CD14-positive monocyte (primary cell): ENCODE results near the gene WBP2NL. TPM values are rescaled to one million over a fixed set of nuclear protein-coding genes. Genes with fewer than 3 reads are reported as not detected.
"Not testable (repeated sequence)": the region's sequence is repeated elsewhere in the genome, so short reads cannot be mapped to it uniquely, and the experiment has no call there.

Experiments
- DNase-seq, 3 donors: peaks; one replicate each; pipeline ENCODE4 v3.0.0-alpha.2; 2011 to 2022
- H2AFZ ChIP-seq: 2 replicates; pipeline ENCODE4 v1.6.0; 2012; ENCODE audit warnings: mild to moderate bottlenecking, low read depth, low read length, inconsistent platforms; ENCODE audit not compliant: insufficient read depth, poor library complexity, severe bottlenecking
- H3K27ac ChIP-seq, 2 donors: 1 replicate in 1 of 2; 2 replicates in 1 of 2; pipeline ENCODE4 v1.5.1; 2012 to 2013; ENCODE audit warnings: low read length in 2 of 2, control low read depth in 1 of 2, inconsistent platforms in 1 of 2, low read depth in 1 of 2, mild to moderate bottlenecking in 1 of 2
- H3K27me3 ChIP-seq, 2 donors: one replicate each; pipeline versions ENCODE4 v1.6.0 to v1.6.1; 2011 to 2013; ENCODE audit warnings: low read length in 2 of 2; ENCODE audit not compliant: control insufficient read depth in 2 of 2, insufficient read depth in 2 of 2
- H3K36me3 ChIP-seq, 2 donors: replicated peaks in 1 of 2; 1 replicate in 1 of 2; 2 replicates in 1 of 2; pipeline versions ENCODE4 v1.5.1 to v1.6.1; 2012 to 2013; ENCODE audit warnings: low read length in 2 of 2, control low read depth in 1 of 2, inconsistent platforms in 1 of 2, mild to moderate bottlenecking in 1 of 2; ENCODE audit not compliant: insufficient read depth in 2 of 2, control insufficient read depth in 1 of 2
- H3K4me1 ChIP-seq, 2 donors: 1 replicate in 1 of 2; 2 replicates in 1 of 2; pipeline versions ENCODE4 v1.5.1 to v1.6.1; 2012 to 2013; ENCODE audit warnings: low read length in 2 of 2, control low read depth in 1 of 2, inconsistent platforms in 1 of 2, mild to moderate bottlenecking in 1 of 2, moderate library complexity in 1 of 2; ENCODE audit not compliant: insufficient read depth in 2 of 2, control insufficient read depth in 1 of 2
- H3K4me2 ChIP-seq: replicated peaks from 2 replicates; pipeline ENCODE3; 2012; ENCODE audit warnings: low read length, moderate library complexity, mild to moderate bottlenecking; ENCODE audit not compliant: poor library complexity, severe bottlenecking; ENCODE audit errors: extremely low read depth
- H3K4me3 ChIP-seq, 3 experiments: fragments of 200-600 bp in 1 of 3; sonication (generic) in 1 of 3; replicated peaks in 1 of 3; 1 replicate in 2 of 3; 2 replicates in 1 of 3; pipeline ENCODE4 v1.5.1; 2011 to 2013; ENCODE audit warnings: low read length in 3 of 3, mild to moderate bottlenecking in 3 of 3, control low read depth in 2 of 3, low read depth in 2 of 3, inconsistent platforms in 1 of 3, moderate library complexity in 1 of 3
- H3K79me2 ChIP-seq: 2 replicates; pipeline ENCODE4 v1.6.0; 2012; ENCODE audit warnings: mild to moderate bottlenecking, control low read depth, inconsistent platforms, low read length, moderate library complexity; ENCODE audit not compliant: insufficient read depth
- H3K9ac ChIP-seq: 2 replicates; pipeline ENCODE4 v1.6.0; 2017; ENCODE audit warnings: low read length, mild to moderate bottlenecking; ENCODE audit not compliant: insufficient read depth, poor library complexity, severe bottlenecking
- H3K9me3 ChIP-seq, 2 donors: replicated peaks in 1 of 2; 1 replicate in 1 of 2; 2 replicates in 1 of 2; pipeline versions ENCODE4 v1.5.1 to v1.6.1; 2012 to 2013; ENCODE audit warnings: low read length in 2 of 2, control low read depth in 1 of 2; ENCODE audit not compliant: control insufficient read depth in 1 of 2, insufficient read depth in 1 of 2
- H4K20me1 ChIP-seq: 2 replicates; pipeline ENCODE4 v1.6.0; 2012; ENCODE audit warnings: mild to moderate bottlenecking, low read length, control low read depth, moderate library complexity; ENCODE audit not compliant: insufficient read depth
- H3K27ac Mint-ChIP-seq, 7 donors: one replicate each; pipeline ENCODE4 v1.8.0; 2020; ENCODE audit warnings: mild to moderate bottlenecking in 7 of 7, mixed read lengths in 7 of 7, moderate library complexity in 6 of 7, inconsistent platforms in 2 of 7
- H3K27me3 Mint-ChIP-seq, 3 donors: one replicate each; pipeline ENCODE4 v1.8.0; 2021 to 2022; ENCODE audit warnings: low read depth in 3 of 3, mild to moderate bottlenecking in 3 of 3, mixed read lengths in 3 of 3, moderate library complexity in 3 of 3, inconsistent platforms in 1 of 3
- H3K36me3 Mint-ChIP-seq, 2 donors: one replicate each; pipeline ENCODE4 v1.8.0; 2020; ENCODE audit warnings: mixed read lengths in 2 of 2, inconsistent platforms in 1 of 2, mild to moderate bottlenecking in 1 of 2
- H3K4me1 Mint-ChIP-seq: one replicate; pipeline ENCODE4 v1.8.0; 2020; ENCODE audit warnings: mild to moderate bottlenecking, mixed read lengths
- H3K4me3 Mint-ChIP-seq, 2 donors: one replicate each; pipeline ENCODE4 v1.8.0; 2020; ENCODE audit warnings: mild to moderate bottlenecking in 2 of 2, mixed read lengths in 2 of 2, moderate library complexity in 1 of 2
- H3K9me3 Mint-ChIP-seq, 7 donors: one replicate each; pipeline ENCODE4 v1.8.0; 2020 to 2022; ENCODE audit warnings: mixed read lengths in 7 of 7, mild to moderate bottlenecking in 6 of 7, moderate library complexity in 6 of 7, inconsistent platforms in 2 of 7
- WGBS: methylation state at CpG from one replicate; pipeline ENCODE4 v1.1.5; 2013; ENCODE audit warnings: missing lambda C conversion rate; ENCODE audit not compliant: insufficient coverage; 5-methylcytosine and 5-hydroxymethylcytosine counted together
- intact Hi-C, 2 donors: fragments of 100-400 bp; cut with micrococcal nuclease; formaldehyde crosslinking; loops; one replicate each; pipeline versions ENCODE4 v1.15.0 to v1.15.1; 2023
- polyA plus RNA-seq, 3 donors: library from polyadenylated mRNA; depleted of rRNA in 1 of 3; unstranded in 2 of 3; stranded (reverse) in 1 of 3; fragments of 300-500 nt in 2 of 3; fragments of >200 nt in 1 of 3; fragmentation: Illumina TruSeq in 2 of 3; gene quantifications; 1 replicate in 2 of 3; 2 replicates in 1 of 3; pipeline ENCODE4 v1.2.3, GENCODE V29; 2012 to 2021
- TF ChIP-seq, protein P1 (sequence below): fragments of 200-600 bp; IDR thresholded peaks from one replicate; pipeline ENCODE4 v1.8.0; 2022; ENCODE audit warnings: antibody characterized with exemption, mild to moderate bottlenecking

Gene WBP2NL
- polyA plus RNA-seq, 3 donors: 0.48 to 0.83 (median 0.71) TPM

DNA sequence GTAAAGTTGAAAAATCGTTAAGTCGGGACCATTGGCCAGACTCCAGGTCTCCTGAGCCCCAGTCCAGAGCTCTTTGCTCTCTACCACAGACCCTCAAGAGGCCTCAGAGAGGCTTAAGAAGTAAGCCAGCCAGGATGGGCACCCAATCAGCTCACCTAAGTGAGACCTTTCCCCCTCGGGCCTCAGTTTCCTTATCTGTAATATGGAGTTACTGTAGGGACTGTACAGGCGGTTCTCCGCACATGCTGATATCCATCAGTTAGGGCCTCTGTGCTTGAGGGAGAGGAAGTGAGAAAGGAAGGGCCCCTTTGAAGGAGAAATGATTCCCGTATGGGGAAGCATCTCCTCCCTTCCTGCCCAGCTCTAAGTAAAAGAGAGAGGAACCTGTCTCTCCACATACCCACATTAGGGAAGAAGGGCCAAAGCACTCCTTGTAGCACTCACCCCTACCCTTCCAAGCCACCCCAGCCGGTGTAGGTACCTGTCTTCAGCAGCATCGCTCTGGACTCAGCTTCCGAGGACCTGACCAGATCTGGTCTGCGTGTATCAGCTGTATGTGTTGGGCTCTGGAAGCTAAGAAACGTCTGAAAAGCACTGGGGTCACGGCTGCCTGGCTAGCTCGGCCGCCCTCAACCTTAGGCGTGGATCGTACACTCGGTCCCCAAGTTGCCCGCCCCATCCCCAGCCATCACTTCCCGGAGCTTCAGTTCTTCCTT, 71.4 kb downstream of the WBP2NL start:
- H3K4me1 ChIP-seq: peaks cover 48 to 69% of the 10 kb centered on the region in 2 donors
- H3K4me3 ChIP-seq: peak overlapping the region; percentile 57 to 81 (median 74)
- Mint-ChIP-seq H3K27ac (peak overlapping the region; percentile 90 to 98 (median 96)), H3K9me3 (peaks cover 0 to 2% (median 0%) of the 10 kb centered on the region in 7 donors), H3K4me3 (peak overlapping the region; percentile 87 to 91), H3K4me1 (peaks cover 66% of the 10 kb centered on the region), H3K27me3 (peaks cover 0 to 2% (median 2%) of the 10 kb centered on the region in 3 donors), H3K36me3 (peaks cover 35 to 41% of the 10 kb centered on the region in 2 donors)
- intact Hi-C loops: loop anchor here (5.0 kb wide), 1 partner anchor 73 kb away; the partner anchor contains the start of gene WBP2NL (in 2 of the 2)
- peaks cover 58% of the 10 kb centered on the region for H3K79me2 ChIP-seq
- TF ChIP-seq, protein P1, sequence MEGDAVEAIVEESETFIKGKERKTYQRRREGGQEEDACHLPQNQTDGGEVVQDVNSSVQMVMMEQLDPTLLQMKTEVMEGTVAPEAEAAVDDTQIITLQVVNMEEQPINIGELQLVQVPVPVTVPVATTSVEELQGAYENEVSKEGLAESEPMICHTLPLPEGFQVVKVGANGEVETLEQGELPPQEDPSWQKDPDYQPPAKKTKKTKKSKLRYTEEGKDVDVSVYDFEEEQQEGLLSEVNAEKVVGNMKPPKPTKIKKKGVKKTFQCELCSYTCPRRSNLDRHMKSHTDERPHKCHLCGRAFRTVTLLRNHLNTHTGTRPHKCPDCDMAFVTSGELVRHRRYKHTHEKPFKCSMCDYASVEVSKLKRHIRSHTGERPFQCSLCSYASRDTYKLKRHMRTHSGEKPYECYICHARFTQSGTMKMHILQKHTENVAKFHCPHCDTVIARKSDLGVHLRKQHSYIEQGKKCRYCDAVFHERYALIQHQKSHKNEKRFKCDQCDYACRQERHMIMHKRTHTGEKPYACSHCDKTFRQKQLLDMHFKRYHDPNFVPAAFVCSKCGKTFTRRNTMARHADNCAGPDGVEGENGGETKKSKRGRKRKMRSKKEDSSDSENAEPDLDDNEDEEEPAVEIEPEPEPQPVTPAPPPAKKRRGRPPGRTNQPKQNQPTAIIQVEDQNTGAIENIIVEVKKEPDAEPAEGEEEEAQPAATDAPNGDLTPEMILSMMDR: no peak
- H3K9ac ChIP-seq: peak overlapping the region; percentile 66
- peaks cover 49% of the 10 kb centered on the region for H4K20me1 ChIP-seq
- peak overlapping the region; percentile 77 for H3K4me2 ChIP-seq
- no peaks in the 10 kb centered on the region for H3K9me3 ChIP-seq
- peak overlapping the region; percentile 87 for H3K27ac ChIP-seq
- no peaks in the 10 kb centered on the region for H3K27me3 ChIP-seq
- DNase-seq: peak; percentile 45 to 76 (median 74)
- H3K36me3 ChIP-seq: peaks cover 37 to 41% of the 10 kb centered on the region in 2 donors
- peak overlapping the region; percentile 77 for H2AFZ ChIP-seq
- WGBS: under 1% methylated on average over 12 of the region's 19 CpGs

DNA sequence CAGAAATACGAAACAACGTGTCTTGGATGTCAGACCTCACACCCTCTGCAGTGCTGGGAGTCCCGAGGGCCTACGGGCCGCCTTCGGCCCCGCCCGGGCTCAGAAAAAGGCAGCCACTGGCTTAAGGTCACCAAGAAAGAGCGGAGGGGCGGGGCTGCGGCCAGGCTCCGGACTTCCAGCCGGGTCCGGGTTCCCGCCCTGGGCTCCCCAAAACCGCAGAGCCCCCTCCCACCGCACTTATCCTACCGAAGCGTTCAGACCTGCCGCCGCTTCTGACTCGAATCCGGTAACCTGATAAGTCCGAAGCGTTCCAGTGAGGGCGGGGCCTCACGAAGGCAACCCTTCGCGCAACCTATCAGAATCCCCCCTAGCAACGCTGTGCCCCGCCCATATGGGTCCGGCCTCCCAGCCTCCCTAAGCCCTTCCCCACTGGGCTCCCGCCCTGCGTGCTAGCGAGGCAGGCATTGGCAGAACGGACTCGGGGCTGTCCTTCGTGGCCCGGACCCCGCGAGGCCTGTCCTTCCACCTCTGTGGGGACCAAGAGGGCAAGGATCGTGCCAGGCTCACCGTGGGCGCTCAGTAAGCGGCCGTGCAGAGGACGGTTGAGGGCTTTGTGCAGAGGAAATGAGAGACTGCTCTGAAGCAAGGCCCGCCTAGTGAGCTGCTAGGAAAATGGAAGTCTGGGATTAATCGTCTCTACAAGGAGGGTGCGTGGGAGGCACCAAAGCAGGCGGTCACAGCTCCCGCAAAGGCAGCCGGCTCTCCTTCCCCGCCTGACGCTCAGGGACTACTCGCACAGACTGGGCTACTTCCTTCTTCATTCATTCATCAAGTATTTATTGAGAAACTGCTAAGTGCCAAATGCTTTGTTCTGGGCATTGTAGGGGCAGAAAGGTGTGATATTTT, 72.2 kb downstream of the WBP2NL start, which contains the start of gene NAGA:
TSS of gene NAGA (minus strand) at position 296 of the 906 bp plus-strand sequence. CDS start 515 bp downstream, outside the sequence.
- Histone ChIP-seq H3K9ac (peak within 1 kb of the TSS; percentile 66), H3K79me2 (peaks cover 54% of the 10 kb centered on the region), H4K20me1 (peaks cover 40% of the 10 kb centered on the region), H3K4me3 (peak within 1 kb of the TSS; percentile 57 to 81 (median 74)), H3K36me3 (peaks cover 29 to 33% of the 10 kb centered on the region in 2 donors), H3K27ac (peak within 1 kb of the TSS; percentile 87), H2AFZ (peak within 1 kb of the TSS; percentile 77), H3K9me3 (no peaks in the 10 kb centered on the region), H3K27me3 (no peaks in the 10 kb centered on the region), H3K4me1 (peaks cover 52 to 76% of the 10 kb centered on the region in 2 donors), H3K4me2 (peak within 1 kb of the TSS; percentile 77)
- Mint-ChIP-seq H3K36me3 (peaks cover 27 to 32% of the 10 kb centered on the region in 2 donors), H3K4me3 (peak within 1 kb of the TSS; percentile 87 to 91), H3K27me3 (peaks cover 0 to 2% (median 2%) of the 10 kb centered on the region in 3 donors), H3K27ac (peak within 1 kb of the TSS; percentile 91 to 98 (median 96)), H3K9me3 (peaks cover 0 to 2% (median 0%) of the 10 kb centered on the region in 7 donors), H3K4me1 (peaks cover 65% of the 10 kb centered on the region)
- intact Hi-C loops: loop anchor here (5.0 kb wide), 1 partner anchor 73 kb away; the partner anchor contains the start of gene WBP2NL (in 2 of the 2)
- 0% methylated on average over 55 of the region's 56 CpGs for WGBS
- TF ChIP-seq, protein P1: no peak
- DNase-seq: peak; percentile 91 to 95 (median 94)

DNA sequence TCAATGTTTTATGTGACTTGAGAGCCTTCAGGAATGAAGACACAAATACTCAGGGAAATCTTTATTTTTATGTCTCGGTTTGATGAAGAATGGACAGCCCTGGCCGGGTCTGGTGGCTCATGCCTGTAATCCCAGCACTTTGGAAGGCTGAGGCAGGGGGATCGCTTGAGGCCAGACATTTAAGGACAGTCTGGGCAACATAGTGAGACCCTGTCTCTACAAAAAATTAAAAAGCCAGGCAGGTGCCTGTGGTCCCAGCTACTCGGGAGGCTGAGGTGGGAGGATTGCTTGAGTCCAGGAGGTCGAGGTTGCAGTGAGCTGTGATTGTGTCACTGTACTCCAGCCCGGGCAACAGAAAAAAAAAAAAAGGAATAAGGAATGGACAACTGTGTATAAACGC, 72.9 kb downstream of the WBP2NL start:
- peaks cover 64% of the 10 kb centered on the region for H3K4me1 Mint-ChIP-seq

More for the DNA sequence above, 72.9 kb downstream of the WBP2NL start:
- peak overlapping the region; percentile 87 to 91 for H3K4me3 Mint-ChIP-seq
- H3K27ac Mint-ChIP-seq: peak overlapping the region; percentile 91 to 98 (median 96)
- H3K9me3 ChIP-seq, H3K9me3 Mint-ChIP-seq, H3K27me3 Mint-ChIP-seq, DNase-seq, H3K27me3 ChIP-seq, H3K9ac ChIP-seq, H2AFZ ChIP-seq: not testable (repeated sequence)
- Histone ChIP-seq H4K20me1 (peaks cover 33% of the 10 kb centered on the region), H3K27ac (peak overlapping the region; percentile 87), H3K4me2 (peak overlapping the region; percentile 77), H3K4me3 (peak overlapping the region in 2 of 3 experiments; percentile 74 to 81), H3K79me2 (peaks cover 49% of the 10 kb centered on the region), H3K4me1 (peaks cover 52 to 76% of the 10 kb centered on the region in 2 donors), H3K36me3 (peaks cover 21 to 26% of the 10 kb centered on the region in 2 donors)
- intact Hi-C loops: loop anchor here (5.0 kb wide), 1 partner anchor 74 kb away; the partner anchor contains the start of gene WBP2NL (in 2 of the 2)
- peaks cover 24 to 26% of the 10 kb centered on the region in 2 donors for H3K36me3 Mint-ChIP-seq
- WGBS: 75% methylated on average over 7 of the region's 7 CpGs
